ENCODE results near the gene COL23A1.

DNA sequence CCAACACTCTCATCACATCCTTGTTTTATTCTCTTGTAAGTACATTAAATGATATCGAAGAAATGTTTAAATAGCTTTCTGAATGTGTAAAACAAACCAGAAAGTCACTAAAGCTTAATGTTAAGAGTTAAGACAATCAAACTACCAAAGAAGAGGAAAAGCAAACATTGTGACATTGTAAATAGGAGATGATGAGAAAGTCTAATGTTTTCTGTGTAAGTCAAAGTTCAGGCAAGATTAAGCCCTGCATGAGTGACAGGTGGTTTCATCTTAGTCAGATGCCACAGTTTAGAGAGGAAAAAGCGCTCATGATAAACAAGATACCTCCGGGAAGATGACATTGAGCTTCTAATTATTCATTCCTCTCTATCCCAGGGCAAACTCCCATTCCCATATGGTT is 306.7 kb downstream of the COL23A1 start:
- TF ChIP-seq POLR2A (IDR thresholded peaks at IDR 0.05; ENCODE audit: low read depth, low read length) (no peak), POLR2AphosphoS5 (IDR thresholded peaks at IDR 0.05; ENCODE audit: low read depth, low read length) (no peak), SPI1 (IDR thresholded peaks at IDR 0.05; ENCODE audit: low read depth, low read length) (no peak), TAF1 (IDR thresholded peaks at IDR 0.05; ENCODE audit: low read depth, low read length) (no peak), PAX5 (IDR thresholded peaks at IDR 0.05; ENCODE audit: insufficient read depth, low read length, severe bottlenecking) (no peak)
